Activated T-cell treated with anti-CD3 and anti-CD28 coated beads for 1 hour (primary cell): ENCODE data around the gene SLC25A44.

Experiments
- DNase-seq: peaks from one replicate; pipeline ENCODE4 v3.0.0-alpha.2; 2020; ENCODE audit warnings: low read depth

The SLC25A44 gene

DNA sequence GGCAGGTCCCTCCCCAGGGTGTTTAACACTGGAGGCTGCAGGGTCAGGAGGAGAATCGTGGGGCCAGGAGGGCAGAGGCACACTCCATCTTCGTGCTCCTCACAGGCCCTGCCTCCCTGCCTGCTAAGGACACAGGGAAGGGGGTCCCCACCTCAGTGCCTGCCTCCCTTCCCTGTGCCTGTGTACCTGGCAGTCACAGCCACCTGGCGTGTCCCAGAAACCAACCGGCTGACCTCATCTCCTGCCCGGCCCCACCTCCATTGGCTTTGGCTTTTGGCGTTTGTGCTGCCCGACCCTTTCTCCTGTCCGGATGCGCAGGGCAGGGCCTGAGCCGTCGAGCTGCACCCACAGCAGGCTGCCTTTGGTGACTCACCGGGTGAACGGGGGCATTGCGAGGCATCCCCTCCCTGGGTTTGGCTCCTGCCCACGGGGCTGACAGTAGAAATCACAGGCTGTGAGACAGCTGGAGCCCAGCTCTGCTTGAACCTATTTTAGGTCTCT, 47.5 kb downstream of the SLC25A44 start:
- DNase-seq = no peak

GRCh38 chr1:156241926-156242325, 48.0 kb downstream of the SLC25A44 start, which contains the start of gene BGLAP:
TSS of gene BGLAP (plus strand) at chr1:156242184. CDS start at chr1:156242232, 48 bp downstream.
- no peak for DNase-seq

DNA sequence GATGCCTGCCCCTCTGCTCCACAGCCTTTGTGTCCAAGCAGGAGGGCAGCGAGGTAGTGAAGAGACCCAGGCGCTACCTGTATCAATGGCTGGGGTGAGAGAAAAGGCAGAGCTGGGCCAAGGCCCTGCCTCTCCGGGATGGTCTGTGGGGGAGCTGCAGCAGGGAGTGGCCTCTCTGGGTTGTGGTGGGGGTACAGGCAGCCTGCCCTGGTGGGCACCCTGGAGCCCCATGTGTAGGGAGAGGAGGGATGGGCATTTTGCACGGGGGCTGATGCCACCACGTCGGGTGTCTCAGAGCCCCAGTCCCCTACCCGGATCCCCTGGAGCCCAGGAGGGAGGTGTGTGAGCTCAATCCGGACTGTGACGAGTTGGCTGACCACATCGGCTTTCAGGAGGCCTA, 48.8 kb downstream of the SLC25A44 start:
- no peak for DNase-seq

GRCh38 chr1:156244126-156244525, 50.2 kb downstream of the SLC25A44 start:
- no peak for DNase-seq

- DNase-seq = no peak
Measured at GRCh38 chr1:156244712-156245111, 50.8 kb downstream of the SLC25A44 start.

DNA sequence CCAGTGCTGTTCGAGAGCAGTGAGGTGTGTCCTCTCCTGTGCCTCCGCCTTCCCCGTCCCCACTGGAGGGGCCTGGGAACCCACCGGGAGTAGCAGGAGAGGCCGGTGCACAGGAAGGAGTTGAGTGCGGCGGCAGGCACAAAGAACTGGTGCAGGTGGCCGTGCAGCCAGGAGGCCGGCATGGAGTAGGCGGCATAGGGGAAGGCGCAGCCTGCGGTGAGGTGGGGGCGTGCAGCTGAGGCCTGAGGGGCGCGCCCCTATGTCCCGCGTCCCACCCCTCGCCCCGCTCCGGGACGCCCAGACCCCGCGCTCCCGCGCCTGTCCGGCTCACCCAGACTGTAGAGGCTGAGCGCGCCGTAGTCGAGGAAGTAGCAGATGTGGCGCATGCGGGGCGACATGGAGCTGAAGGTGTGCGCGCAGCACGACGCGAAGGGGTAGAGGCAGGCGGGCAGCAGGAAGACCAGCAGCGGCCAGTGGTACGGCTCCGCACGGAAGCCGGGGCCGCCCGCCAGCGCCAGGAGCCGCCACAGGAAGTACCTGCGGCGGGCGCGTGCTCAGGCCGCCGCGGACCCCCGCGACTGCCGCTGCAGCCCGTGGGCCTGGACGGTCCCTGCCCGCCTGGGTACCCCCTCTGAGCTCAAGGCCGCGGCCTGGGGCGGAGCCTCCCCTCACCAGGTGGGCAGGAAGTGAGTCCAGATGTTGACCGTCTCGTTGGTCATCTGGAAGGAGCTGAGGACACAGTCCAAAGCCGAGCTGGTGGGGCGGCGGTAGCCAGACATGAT, 51.7 kb downstream of the SLC25A44 start:
- DNase-seq = peak; percentile 22

DNA sequence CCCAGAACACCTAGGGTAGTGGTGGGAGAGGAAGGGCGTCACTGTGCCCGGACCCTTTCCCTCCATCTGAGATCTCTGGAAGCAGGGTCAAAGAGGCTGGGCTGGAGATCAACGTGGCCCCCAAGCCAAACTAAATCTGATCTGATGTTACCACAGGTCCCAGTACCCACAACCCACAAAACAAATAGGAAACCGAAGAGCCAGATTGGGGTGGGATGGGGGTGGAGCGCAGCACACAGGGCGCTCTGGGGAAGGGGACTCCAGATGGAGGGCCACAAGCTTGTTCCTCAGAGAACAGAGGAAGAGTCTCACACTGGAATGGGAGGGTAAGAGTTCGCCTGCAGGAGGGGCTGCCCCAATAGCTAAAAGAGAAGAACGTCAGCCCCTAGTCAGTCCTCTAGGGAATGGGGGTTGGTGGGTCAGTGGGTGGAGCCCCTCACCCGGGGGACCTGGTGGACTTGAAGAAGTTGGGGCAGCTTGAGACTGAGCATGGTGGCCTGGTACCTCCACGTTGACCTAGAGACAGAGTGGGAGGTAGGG, 52.4 kb downstream of the SLC25A44 start:
- no peak for DNase-seq

GRCh38 chr1:156246781-156247459, 53.0 kb downstream of the SLC25A44 start:
- no peak for DNase-seq

DNA sequence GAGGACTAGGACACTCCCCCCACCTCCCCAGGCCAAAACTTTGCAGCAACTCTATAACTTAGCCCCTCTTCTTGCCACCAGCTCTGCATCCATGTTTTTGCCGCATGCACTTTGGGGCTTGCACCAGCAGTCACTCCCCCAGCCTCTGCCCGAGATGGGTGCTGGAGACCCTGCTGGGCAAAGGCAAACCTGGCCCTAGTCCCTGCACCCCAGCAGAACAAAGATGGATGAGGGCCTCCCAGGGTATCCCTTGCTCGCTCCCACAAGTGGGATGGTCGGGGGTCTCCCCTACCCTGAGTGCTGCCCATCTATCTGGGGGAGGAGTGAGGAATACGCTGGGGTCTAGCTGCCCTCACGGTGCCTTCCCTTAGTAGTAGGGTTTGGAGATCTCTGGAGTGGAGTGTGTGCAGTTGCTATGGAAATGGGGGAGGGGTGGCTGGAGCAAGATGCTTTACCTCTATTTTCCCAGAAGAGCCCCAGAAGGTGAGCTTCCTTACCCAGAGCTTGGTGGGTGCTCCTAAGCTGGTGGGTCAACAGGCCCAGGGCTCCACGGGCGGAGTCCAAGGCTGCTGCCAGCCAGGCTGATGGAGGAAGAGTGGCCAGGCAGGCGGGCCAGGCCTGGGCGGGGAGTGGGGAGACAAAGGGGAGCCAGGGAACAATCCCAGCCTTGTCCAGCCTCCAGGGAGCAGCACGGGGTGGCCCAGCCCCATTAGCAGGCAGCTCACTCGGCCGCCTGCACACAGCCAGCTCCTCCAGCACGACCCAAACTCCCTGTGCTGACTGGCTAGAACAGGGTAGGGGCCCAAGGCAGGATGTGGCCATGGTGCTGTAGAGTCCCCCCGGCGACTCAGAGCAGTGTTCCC, 53.8 kb downstream of the SLC25A44 start, which contains the start of gene PAQR6:
Gene PAQR6, minus strand, starts transcription at position 597 of the 863 bp plus-strand sequence. CDS start 1,325 bp downstream, outside the sequence.
- no peak for DNase-seq

DNA sequence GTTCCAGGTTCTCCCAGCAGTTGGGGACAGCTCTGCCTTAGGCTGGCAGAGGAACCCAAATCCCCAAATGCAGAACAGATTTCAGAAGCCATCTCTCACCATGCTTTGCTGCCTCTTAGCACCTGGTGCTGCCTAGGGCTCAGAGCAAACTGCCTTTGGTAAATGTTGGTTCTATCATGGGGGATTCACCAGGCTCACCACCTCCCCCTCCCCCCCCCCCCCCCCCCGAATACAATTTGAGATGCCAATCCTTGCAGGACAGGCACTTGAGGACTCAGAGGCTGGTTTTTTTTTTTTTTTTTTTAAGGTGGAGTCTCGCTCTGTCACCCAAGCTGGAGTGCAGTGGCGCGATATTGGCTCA, 54.4 kb downstream of the SLC25A44 start:
- no peak for DNase-seq

- DNase-seq = no peak
Measured at GRCh38 chr1:156249593-156249992, 55.7 kb downstream of the SLC25A44 start.

DNA sequence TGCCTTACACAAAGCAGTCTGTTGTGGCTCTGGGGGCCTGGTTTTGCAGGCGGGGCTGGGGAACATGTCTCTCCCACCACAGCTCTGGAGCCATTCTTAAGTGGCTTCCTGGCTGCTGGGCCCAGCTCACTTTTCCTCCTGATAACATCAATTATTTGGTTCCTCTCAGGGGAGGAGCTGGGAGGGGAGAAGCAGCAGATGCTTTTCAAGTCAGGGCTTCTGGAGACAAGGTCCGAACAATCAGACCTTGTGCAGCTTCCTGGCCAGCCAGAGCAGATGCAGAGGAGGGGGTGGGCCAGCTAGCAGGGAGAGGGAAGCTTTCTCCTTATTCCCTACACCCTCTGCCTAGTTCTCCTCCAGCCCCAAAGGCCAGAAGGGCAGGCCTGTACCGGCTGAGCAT, 57.6 kb downstream of the SLC25A44 start:
- DNase-seq = no peak

GRCh38 chr1:156253634-156254033, 59.7 kb downstream of the SLC25A44 start:
- DNase-seq = no peak

- DNase-seq = no peak
Measured at GRCh38 chr1:156257711-156258110, 63.8 kb downstream of the SLC25A44 start.

- no peak for DNase-seq
Measured at GRCh38 chr1:156258859-156259258, 65.0 kb downstream of the SLC25A44 start.

- DNase-seq = no peak
Measured at GRCh38 chr1:156259805-156260204, 65.9 kb downstream of the SLC25A44 start.

DNA sequence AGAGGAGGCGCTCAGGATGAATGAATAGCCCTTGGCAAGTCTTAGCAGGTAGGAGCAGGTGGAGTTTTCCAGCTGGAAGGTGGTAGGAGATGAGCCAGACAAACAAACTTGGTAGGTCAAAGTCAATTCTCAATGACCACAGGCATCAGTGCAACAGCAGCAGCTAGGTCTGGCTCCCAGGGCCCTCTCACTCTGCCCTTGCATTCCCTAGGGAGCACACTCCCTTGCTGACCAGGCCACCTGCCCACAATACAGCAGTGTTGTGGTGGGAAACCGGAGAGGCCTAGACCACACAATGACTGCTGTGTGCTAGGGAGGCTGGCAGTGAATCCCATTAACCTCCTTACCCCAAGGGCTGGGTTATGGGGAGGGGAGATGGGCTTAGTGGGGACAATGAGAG, 67.0 kb downstream of the SLC25A44 start:
- no peak for DNase-seq
